HEK293 (cell line): ENCODE measurements around the gene TMEM8B.

Experiments
- FEZF1 ChIP-seq: fragments of 450-650 bp; formaldehyde crosslinking; IDR thresholded peaks from 2 replicates; pipeline ENCODE4 v1.5.1; 2016; ENCODE audit warnings: missing biosample characterization, missing genetic modification characterization
- KLF7 ChIP-seq: fragments of 450-650 bp; formaldehyde crosslinking; IDR thresholded peaks from 2 replicates; pipeline ENCODE4 v1.5.1; 2016; ENCODE audit warnings: missing biosample characterization, missing genetic modification characterization, borderline replicate concordance
- YY2 ChIP-seq: fragments of 450-650 bp; formaldehyde crosslinking; IDR thresholded peaks from 2 replicates; pipeline ENCODE4 v1.5.1; 2016; ENCODE audit warnings: missing biosample characterization, missing genetic modification characterization
- ZBTB17 ChIP-seq: fragments of 450-650 bp; formaldehyde crosslinking; IDR thresholded peaks from 2 replicates; pipeline ENCODE4 v1.5.1; 2016; ENCODE audit warnings: missing biosample characterization, missing genetic modification characterization
- ZBTB48 ChIP-seq: fragments of 450-650 bp; formaldehyde crosslinking; IDR thresholded peaks from 2 replicates; pipeline ENCODE4 v1.5.1; 2016; ENCODE audit warnings: missing biosample characterization, missing genetic modification characterization
- ZNF16 ChIP-seq: fragments of 450-650 bp; formaldehyde crosslinking; IDR thresholded peaks from 2 replicates; pipeline ENCODE4 v1.5.1; 2016; ENCODE audit warnings: low read depth, missing biosample characterization, missing genetic modification characterization
- ZNF19 ChIP-seq: fragments of 450-650 bp; formaldehyde crosslinking; IDR thresholded peaks from 2 replicates; pipeline ENCODE4; 2016; ENCODE audit warnings: missing biosample characterization, missing genetic modification characterization, low read depth
- ZNF2 ChIP-seq: fragments of 450-650 bp; formaldehyde crosslinking; IDR thresholded peaks from 2 replicates; pipeline ENCODE4 v1.5.1; 2016; ENCODE audit warnings: missing biosample characterization, missing genetic modification characterization
- ZNF24 ChIP-seq: fragments of 450-650 bp; formaldehyde crosslinking; IDR thresholded peaks from 2 replicates; pipeline ENCODE4 v1.5.1; 2016; ENCODE audit warnings: missing biosample characterization, missing genetic modification characterization
- ZNF311 ChIP-seq: fragments of 450-650 bp; formaldehyde crosslinking; IDR thresholded peaks from 2 replicates; pipeline ENCODE4 v1.5.1; 2017; ENCODE audit warnings: missing biosample characterization, missing genetic modification characterization, borderline replicate concordance
- ZNF335 ChIP-seq: fragments of 450-650 bp; formaldehyde crosslinking; conservative IDR thresholded peaks from 2 replicates; pipeline ENCODE4 v1.5.1; 2016; ENCODE audit warnings: missing biosample characterization, missing genetic modification characterization
- ZNF394 ChIP-seq: fragments of 450-650 bp; formaldehyde crosslinking; IDR thresholded peaks from 2 replicates; pipeline ENCODE4 v1.5.1; 2016; ENCODE audit warnings: missing biosample characterization, missing genetic modification characterization, mild to moderate bottlenecking, moderate library complexity, borderline replicate concordance
- ZNF48 ChIP-seq: fragments of 450-650 bp; formaldehyde crosslinking; IDR thresholded peaks from 2 replicates; pipeline ENCODE4 v1.5.1; 2016; ENCODE audit warnings: missing biosample characterization, missing genetic modification characterization
- ZNF558 ChIP-seq: fragments of 450-650 bp; formaldehyde crosslinking; IDR thresholded peaks from 2 replicates; pipeline ENCODE4 v1.5.1; 2016; ENCODE audit warnings: missing biosample characterization, missing genetic modification characterization
- ZNF560 ChIP-seq: fragments of 450-650 bp; formaldehyde crosslinking; IDR thresholded peaks from 2 replicates; pipeline ENCODE4 v1.5.1; 2017; ENCODE audit warnings: missing biosample characterization, missing genetic modification characterization, borderline replicate concordance
- ZNF654 ChIP-seq: fragments of 450-650 bp; formaldehyde crosslinking; IDR thresholded peaks from 2 replicates; pipeline ENCODE4 v1.5.1; 2016; ENCODE audit warnings: low read depth, missing biosample characterization, missing genetic modification characterization
- ZNF658 ChIP-seq: fragments of 450-650 bp; formaldehyde crosslinking; IDR thresholded peaks from 2 replicates; pipeline ENCODE4; 2016; ENCODE audit warnings: missing biosample characterization, missing genetic modification characterization
- ZNF660 ChIP-seq: fragments of 450-650 bp; IDR thresholded peaks from 2 replicates; pipeline ENCODE4 v1.5.1; 2018; ENCODE audit warnings: missing biosample characterization, mild to moderate bottlenecking, missing genetic modification characterization
- TF ChIP-seq, protein P1 (sequence below): fragments of 450-650 bp; formaldehyde crosslinking; IDR thresholded peaks from 2 replicates; pipeline ENCODE4 v1.5.1; 2016; ENCODE audit warnings: missing biosample characterization, missing genetic modification characterization
- TF ChIP-seq, protein P2 (sequence below): fragments of 450-650 bp; formaldehyde crosslinking; conservative IDR thresholded peaks from 2 replicates; pipeline ENCODE4 v1.5.1; 2016; ENCODE audit warnings: low read depth, missing biosample characterization, missing genetic modification characterization
- TF ChIP-seq, protein P3 (sequence below): sonication (generic); formaldehyde crosslinking; IDR thresholded peaks from 2 replicates; pipeline ENCODE4 v1.8.1; 2022; ENCODE audit warnings: mild to moderate bottlenecking, moderate library complexity, missing genetic modification reagents
- TF ChIP-seq, protein P4 (sequence below): fragments of 450-650 bp; formaldehyde crosslinking; IDR thresholded peaks from 2 replicates; pipeline ENCODE4 v1.5.1; 2016; ENCODE audit warnings: missing biosample characterization, missing genetic modification characterization
- TF ChIP-seq, protein P5 (sequence below): fragments of 450-650 bp; formaldehyde crosslinking; IDR thresholded peaks from 2 replicates; pipeline ENCODE4 v1.5.1; 2016; ENCODE audit warnings: missing biosample characterization, missing genetic modification characterization
- TF ChIP-seq, protein P6 (sequence below): fragments of 450-650 bp; formaldehyde crosslinking; IDR thresholded peaks from 2 replicates; pipeline ENCODE4 v1.5.1; 2017; ENCODE audit warnings: missing biosample characterization, missing genetic modification characterization

The TMEM8B gene

DNA sequence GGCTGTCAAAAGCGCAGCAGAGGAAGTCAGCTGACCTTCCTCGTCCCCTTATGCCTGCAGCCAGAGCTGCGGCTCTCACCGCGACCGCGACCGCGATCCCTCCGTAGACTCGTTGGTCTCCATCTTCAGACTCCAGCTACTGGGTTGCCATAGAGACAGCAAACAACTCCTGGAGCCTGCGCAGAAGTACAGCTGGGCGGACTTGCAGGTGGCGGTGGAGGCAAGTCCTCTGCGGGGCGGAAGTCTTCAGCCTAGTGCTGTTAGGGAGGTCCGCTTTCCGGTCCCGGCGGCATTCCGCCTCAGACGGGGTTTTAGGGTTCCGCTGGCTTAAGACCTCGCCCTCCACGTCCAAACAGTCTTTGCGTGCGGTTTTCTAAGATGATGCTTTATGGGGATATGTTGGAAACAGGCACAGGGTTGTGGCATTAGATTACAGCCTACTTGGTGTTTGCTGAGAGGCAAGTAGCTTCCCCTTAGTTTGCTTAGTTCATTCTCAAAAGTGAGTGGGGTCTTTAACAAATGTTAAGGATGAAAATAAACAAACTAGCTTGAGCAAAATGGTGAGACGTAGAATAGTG lies 16.9 kb upstream of the TMEM8B start, which contains the start of gene SPAG8 (continued):
- TF ChIP-seq, protein P1, sequence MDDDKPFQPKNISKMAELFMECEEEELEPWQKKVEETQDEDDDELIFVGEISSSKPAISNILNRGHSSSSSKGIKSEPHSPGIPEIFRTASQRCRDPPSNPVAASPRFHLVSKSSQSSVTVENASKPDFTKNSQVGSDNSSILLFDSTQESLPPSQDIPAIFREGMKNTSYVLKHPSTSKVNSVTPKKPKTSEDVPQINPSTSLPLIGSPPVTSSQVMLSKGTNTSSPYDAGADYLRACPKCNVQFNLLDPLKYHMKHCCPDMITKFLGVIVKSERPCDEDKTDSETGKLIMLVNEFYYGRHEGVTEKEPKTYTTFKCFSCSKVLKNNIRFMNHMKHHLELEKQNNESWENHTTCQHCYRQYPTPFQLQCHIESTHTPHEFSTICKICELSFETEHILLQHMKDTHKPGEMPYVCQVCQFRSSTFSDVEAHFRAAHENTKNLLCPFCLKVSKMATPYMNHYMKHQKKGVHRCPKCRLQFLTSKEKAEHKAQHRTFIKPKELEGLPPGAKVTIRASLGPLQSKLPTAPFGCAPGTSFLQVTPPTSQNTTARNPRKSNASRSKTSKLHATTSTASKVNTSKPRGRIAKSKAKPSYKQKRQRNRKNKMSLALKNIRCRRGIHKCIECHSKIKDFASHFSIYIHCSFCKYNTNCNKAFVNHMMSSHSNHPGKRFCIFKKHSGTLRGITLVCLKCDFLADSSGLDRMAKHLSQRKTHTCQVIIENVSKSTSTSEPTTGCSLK (tag by site-specific recombination) = no peak
- TF ChIP-seq, protein P2, sequence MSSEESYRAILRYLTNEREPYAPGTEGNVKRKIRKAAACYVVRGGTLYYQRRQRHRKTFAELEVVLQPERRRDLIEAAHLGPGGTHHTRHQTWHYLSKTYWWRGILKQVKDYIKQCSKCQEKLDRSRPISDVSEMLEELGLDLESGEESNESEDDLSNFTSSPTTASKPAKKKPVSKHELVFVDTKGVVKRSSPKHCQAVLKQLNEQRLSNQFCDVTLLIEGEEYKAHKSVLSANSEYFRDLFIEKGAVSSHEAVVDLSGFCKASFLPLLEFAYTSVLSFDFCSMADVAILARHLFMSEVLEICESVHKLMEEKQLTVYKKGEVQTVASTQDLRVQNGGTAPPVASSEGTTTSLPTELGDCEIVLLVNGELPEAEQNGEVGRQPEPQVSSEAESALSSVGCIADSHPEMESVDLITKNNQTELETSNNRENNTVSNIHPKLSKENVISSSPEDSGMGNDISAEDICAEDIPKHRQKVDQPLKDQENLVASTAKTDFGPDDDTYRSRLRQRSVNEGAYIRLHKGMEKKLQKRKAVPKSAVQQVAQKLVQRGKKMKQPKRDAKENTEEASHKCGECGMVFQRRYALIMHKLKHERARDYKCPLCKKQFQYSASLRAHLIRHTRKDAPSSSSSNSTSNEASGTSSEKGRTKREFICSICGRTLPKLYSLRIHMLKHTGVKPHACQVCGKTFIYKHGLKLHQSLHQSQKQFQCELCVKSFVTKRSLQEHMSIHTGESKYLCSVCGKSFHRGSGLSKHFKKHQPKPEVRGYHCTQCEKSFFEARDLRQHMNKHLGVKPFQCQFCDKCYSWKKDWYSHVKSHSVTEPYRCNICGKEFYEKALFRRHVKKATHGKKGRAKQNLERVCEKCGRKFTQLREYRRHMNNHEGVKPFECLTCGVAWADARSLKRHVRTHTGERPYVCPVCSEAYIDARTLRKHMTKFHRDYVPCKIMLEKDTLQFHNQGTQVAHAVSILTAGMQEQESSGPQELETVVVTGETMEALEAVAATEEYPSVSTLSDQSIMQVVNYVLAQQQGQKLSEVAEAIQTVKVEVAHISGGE = peak; percentile 98
- TF ChIP-seq, protein P3, sequence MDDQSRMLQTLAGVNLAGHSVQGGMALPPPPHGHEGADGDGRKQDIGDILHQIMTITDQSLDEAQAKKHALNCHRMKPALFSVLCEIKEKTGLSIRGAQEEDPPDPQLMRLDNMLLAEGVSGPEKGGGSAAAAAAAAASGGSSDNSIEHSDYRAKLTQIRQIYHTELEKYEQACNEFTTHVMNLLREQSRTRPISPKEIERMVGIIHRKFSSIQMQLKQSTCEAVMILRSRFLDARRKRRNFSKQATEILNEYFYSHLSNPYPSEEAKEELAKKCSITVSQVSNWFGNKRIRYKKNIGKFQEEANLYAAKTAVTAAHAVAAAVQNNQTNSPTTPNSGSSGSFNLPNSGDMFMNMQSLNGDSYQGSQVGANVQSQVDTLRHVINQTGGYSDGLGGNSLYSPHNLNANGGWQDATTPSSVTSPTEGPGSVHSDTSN (CRISPR knock-in tag) = no peak
- TF ChIP-seq ZNF558 (tag by site-specific recombination) (no peak), ZBTB48 (tag by site-specific recombination) (peak; percentile 37; the same call in 1 of the 2 replicates), KLF7 (no peak), ZNF19 (tag by site-specific recombination) (no peak), ZNF658 (tag by site-specific recombination) (no peak), ZNF2 (tag by site-specific recombination) (peak; percentile 62; the same call in 1 of the 2 replicates), ZNF560 (no peak), ZNF660 (tag by site-specific recombination) (peak; percentile 38; the same call in 1 of the 2 replicates), FEZF1 (peak; percentile 88), ZNF654 (tag by site-specific recombination) (no peak), ZNF48 (no peak), ZNF335 (tag by site-specific recombination) (peak; percentile 73), YY2 (tag by site-specific recombination) (peak; percentile 52; the same call in 1 of the 2 replicates), ZBTB17 (tag by site-specific recombination) (peak; percentile 82), ZNF24 (0 out of 2 replicates have a peak, but pooled peaks have one; percentile 42), ZNF16 (tag by site-specific recombination) (no peak), ZNF394 (tag by site-specific recombination) (0 out of 2 replicates have a peak, but pooled peaks have one; percentile 22), ZNF311 (tag by site-specific recombination) (no peak)
- TF ChIP-seq, protein P4, sequence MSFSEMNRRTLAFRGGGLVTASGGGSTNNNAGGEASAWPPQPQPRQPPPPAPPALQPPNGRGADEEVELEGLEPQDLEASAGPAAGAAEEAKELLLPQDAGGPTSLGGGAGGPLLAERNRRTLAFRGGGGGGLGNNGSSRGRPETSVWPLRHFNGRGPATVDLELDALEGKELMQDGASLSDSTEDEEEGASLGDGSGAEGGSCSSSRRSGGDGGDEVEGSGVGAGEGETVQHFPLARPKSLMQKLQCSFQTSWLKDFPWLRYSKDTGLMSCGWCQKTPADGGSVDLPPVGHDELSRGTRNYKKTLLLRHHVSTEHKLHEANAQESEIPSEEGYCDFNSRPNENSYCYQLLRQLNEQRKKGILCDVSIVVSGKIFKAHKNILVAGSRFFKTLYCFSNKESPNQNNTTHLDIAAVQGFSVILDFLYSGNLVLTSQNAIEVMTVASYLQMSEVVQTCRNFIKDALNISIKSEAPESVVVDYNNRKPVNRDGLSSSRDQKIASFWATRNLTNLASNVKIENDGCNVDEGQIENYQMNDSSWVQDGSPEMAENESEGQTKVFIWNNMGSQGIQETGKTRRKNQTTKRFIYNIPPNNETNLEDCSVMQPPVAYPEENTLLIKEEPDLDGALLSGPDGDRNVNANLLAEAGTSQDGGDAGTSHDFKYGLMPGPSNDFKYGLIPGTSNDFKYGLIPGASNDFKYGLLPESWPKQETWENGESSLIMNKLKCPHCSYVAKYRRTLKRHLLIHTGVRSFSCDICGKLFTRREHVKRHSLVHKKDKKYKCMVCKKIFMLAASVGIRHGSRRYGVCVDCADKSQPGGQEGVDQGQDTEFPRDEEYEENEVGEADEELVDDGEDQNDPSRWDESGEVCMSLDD (tag by site-specific recombination) = 0 out of 2 replicates have a peak, but pooled peaks have one; percentile 50
- TF ChIP-seq, protein P5, sequence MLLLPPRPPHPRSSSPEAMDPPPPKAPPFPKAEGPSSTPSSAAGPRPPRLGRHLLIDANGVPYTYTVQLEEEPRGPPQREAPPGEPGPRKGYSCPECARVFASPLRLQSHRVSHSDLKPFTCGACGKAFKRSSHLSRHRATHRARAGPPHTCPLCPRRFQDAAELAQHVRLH = peak; percentile 75; the same call in 1 of the 2 replicates
- TF ChIP-seq, protein P6, sequence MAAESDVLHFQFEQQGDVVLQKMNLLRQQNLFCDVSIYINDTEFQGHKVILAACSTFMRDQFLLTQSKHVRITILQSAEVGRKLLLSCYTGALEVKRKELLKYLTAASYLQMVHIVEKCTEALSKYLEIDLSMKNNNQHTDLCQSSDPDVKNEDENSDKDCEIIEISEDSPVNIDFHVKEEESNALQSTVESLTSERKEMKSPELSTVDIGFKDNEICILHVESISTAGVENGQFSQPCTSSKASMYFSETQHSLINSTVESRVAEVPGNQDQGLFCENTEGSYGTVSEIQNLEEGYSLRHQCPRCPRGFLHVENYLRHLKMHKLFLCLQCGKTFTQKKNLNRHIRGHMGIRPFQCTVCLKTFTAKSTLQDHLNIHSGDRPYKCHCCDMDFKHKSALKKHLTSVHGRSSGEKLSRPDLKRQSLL (tag by site-specific recombination) = peak; percentile 60; the same call in 1 of the 2 replicates
